Measurements from ENCODE around the gene PRRX1. TPM values are rescaled to one million over a fixed set of nuclear protein-coding genes. Genes with fewer than 3 reads are reported as not detected.

The PRRX1 gene
- total RNA-seq, 1 donor from 2014 or later: 358 TPM

GRCh38 chr1:170742600-170742999 lies 78.7 kb downstream of the PRRX1 start:
- TF ChIP-seq, protein P1, sequence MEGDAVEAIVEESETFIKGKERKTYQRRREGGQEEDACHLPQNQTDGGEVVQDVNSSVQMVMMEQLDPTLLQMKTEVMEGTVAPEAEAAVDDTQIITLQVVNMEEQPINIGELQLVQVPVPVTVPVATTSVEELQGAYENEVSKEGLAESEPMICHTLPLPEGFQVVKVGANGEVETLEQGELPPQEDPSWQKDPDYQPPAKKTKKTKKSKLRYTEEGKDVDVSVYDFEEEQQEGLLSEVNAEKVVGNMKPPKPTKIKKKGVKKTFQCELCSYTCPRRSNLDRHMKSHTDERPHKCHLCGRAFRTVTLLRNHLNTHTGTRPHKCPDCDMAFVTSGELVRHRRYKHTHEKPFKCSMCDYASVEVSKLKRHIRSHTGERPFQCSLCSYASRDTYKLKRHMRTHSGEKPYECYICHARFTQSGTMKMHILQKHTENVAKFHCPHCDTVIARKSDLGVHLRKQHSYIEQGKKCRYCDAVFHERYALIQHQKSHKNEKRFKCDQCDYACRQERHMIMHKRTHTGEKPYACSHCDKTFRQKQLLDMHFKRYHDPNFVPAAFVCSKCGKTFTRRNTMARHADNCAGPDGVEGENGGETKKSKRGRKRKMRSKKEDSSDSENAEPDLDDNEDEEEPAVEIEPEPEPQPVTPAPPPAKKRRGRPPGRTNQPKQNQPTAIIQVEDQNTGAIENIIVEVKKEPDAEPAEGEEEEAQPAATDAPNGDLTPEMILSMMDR (IDR thresholded peaks at IDR 0.05): no peak
- H3K4me1 Mint-ChIP-seq (ENCODE audit: unreplicated experiment): no peaks in the 10 kb centered on the region
- H3K4me3 Mint-ChIP-seq (ENCODE audit: unreplicated experiment): no peak overlapping the region
- H3K9me3 Mint-ChIP-seq (ENCODE audit: unreplicated experiment): peaks cover 16% of the 10 kb centered on the region
- H3K27me3 Mint-ChIP-seq (ENCODE audit: unreplicated experiment): no peaks in the 10 kb centered on the region
- DNase-seq (ENCODE audit: extremely low spot score, unreplicated experiment): no peak
- H3K27ac Mint-ChIP-seq (ENCODE audit: unreplicated experiment): no peak overlapping the region
- peaks cover 24% of the 10 kb centered on the region for H3K36me3 Mint-ChIP-seq (ENCODE audit: unreplicated experiment)

DNA sequence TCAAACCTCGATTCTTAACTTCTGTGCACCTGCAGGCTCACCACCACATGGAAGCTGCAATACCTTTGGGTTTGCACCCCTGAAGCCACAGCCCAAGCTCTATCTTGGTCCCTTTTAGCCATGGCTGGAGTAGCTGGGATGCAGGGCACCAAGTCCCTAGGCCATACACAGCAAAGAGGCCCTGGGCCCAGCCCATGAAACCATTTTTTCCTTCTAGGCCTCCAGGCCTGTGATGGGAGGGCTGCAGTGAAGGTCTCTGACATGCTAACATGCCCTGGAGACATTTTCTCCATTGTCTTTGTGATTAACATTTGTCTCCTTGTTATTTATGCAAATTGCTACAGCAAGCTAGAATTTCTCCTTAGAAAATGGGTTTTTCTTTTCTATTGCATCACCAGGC lies 79.2 kb downstream of the PRRX1 start:
- DNase-seq (ENCODE audit: extremely low spot score, unreplicated experiment): no peak
- TF ChIP-seq, protein P1 (IDR thresholded peaks at IDR 0.05): no peak
- H3K27ac Mint-ChIP-seq (ENCODE audit: unreplicated experiment): no peak overlapping the region
- peaks cover 19% of the 10 kb centered on the region for H3K36me3 Mint-ChIP-seq (ENCODE audit: unreplicated experiment)
- H3K9me3 Mint-ChIP-seq (ENCODE audit: unreplicated experiment): peaks cover 16% of the 10 kb centered on the region
- no peak overlapping the region for H3K4me3 Mint-ChIP-seq (ENCODE audit: unreplicated experiment)
- H3K4me1 Mint-ChIP-seq (ENCODE audit: unreplicated experiment): no peaks in the 10 kb centered on the region
- H3K27me3 Mint-ChIP-seq (ENCODE audit: unreplicated experiment): no peaks in the 10 kb centered on the region

DNA sequence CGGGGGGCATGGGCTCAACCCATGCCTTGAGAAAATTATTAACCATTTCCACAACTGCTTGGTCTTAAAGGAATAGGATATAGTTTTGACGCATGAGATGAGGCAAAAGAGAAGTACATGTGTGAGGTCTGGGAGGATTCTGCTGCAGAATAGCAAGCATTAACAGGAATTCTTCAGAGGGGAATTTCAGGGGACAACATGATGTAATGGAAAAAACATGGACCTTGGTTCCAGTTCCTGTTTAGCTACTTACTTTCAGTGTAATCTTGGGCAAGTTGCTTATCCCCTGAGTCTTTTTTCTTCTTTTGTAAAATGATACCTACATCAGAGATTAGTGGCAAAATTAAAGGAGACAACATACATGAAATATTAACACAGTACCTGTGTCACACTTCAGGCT lies 85.6 kb downstream of the PRRX1 start:
- H3K27ac Mint-ChIP-seq (ENCODE audit: unreplicated experiment): no peak overlapping the region
- H3K4me1 Mint-ChIP-seq (ENCODE audit: unreplicated experiment): peaks cover 6% of the 10 kb centered on the region
- DNase-seq (ENCODE audit: extremely low spot score, unreplicated experiment): no peak
- no peaks in the 10 kb centered on the region for H3K9me3 Mint-ChIP-seq (ENCODE audit: unreplicated experiment)
- no peak overlapping the region for H3K4me3 Mint-ChIP-seq (ENCODE audit: unreplicated experiment)
- H3K36me3 Mint-ChIP-seq (ENCODE audit: unreplicated experiment): no peaks in the 10 kb centered on the region
- H3K27me3 Mint-ChIP-seq (ENCODE audit: unreplicated experiment): no peaks in the 10 kb centered on the region
- TF ChIP-seq, protein P1 (IDR thresholded peaks at IDR 0.05): no peak

DNA sequence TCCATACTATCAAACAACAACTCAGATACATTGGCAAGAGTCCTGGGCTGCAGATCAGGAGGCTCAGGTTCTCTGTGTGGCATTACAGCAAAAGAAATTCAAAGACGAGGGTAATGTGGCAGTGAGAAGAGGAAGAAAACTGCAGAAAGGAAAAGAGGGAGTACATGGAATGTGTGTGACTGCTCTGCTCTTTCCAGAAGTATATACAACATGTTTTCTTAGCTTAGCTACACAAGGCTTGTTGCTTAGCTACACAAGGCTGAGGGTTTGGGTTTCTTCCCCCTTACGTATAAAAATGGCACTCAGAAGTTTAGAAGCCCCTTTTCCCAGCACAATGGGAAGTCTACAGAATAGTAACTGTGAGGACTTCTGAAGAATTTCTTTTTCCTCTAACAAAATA lies 86.0 kb downstream of the PRRX1 start:
- no peak for DNase-seq (ENCODE audit: extremely low spot score, unreplicated experiment)
- TF ChIP-seq, protein P1 (IDR thresholded peaks at IDR 0.05): no peak
- H3K27me3 Mint-ChIP-seq (ENCODE audit: unreplicated experiment): no peaks in the 10 kb centered on the region
- H3K4me3 Mint-ChIP-seq (ENCODE audit: unreplicated experiment): no peak overlapping the region
- no peaks in the 10 kb centered on the region for H3K9me3 Mint-ChIP-seq (ENCODE audit: unreplicated experiment)
- H3K27ac Mint-ChIP-seq (ENCODE audit: unreplicated experiment): no peak overlapping the region
- peaks cover 6% of the 10 kb centered on the region for H3K4me1 Mint-ChIP-seq (ENCODE audit: unreplicated experiment)
- H3K36me3 Mint-ChIP-seq (ENCODE audit: unreplicated experiment): no peaks in the 10 kb centered on the region

GRCh38 chr1:170755795-170756194 lies 91.9 kb downstream of the PRRX1 start:
- no peak for DNase-seq (ENCODE audit: extremely low spot score, unreplicated experiment)
- H3K9me3 Mint-ChIP-seq (ENCODE audit: unreplicated experiment): peaks cover 10% of the 10 kb centered on the region
- no peaks in the 10 kb centered on the region for H3K36me3 Mint-ChIP-seq (ENCODE audit: unreplicated experiment)
- TF ChIP-seq, protein P1 (IDR thresholded peaks at IDR 0.05): no peak
- no peaks in the 10 kb centered on the region for H3K27me3 Mint-ChIP-seq (ENCODE audit: unreplicated experiment)
- peaks cover 2% of the 10 kb centered on the region for H3K4me1 Mint-ChIP-seq (ENCODE audit: unreplicated experiment)
- no peak overlapping the region for H3K4me3 Mint-ChIP-seq (ENCODE audit: unreplicated experiment)
- H3K27ac Mint-ChIP-seq (ENCODE audit: unreplicated experiment): no peak overlapping the region
